ENCODE data around the gene USP2.

- TF ChIP-seq CTCF (conservative IDR thresholded peaks at IDR 0.05 in 1 of 2, IDR thresholded peaks at IDR 0.05 in 1 of 2; ENCODE audit: low read depth in 1 of 2, low read length in 2 of 2) (no peak), EZH2 (IDR thresholded peaks at IDR 0.05; ENCODE audit: low read length, missing control alignments) (no peak)
Measured at GRCh38 chr11:119375337-119376196, 5.9 kb downstream of the USP2 start.
